IMR-90 (cell line): ENCODE measurements around the gene LHPP. TPM values are rescaled to one million over a fixed set of nuclear protein-coding genes. Genes with fewer than 3 reads are reported as not detected.

Source experiments
- ATAC-seq: fragments of 200-7000 bp; cut with Tn5 transposase; 2 replicates; pipeline ENCODE4 v1.9.1; 2020; ENCODE audit warnings: low read depth, mild to moderate bottlenecking, moderate library complexity
- BruUV-seq: library from RNA; stranded (reverse); fragments of 400-500 nt; replicated peaks from 2 replicates; lab custom pipeline; 2021; lab: Mats Ljungman, UMichigan
- CTCF ChIA-PET: fragments of 300-600 bp; formaldehyde crosslinking; extraction: SDS; loops from one replicate; lab custom pipeline; 2021; ENCODE audit warnings: antibody characterized with exemption; lab: Yijun Ruan, JAX
- POLR2A ChIA-PET: fragments of 300-600 bp; sonication (Branson Sonifier 250); formaldehyde crosslinking; loops from one replicate; lab custom pipeline; 2022; ENCODE audit warnings: antibody characterized with exemption; ENCODE audit not compliant: unreplicated experiment; lab: Charles Lee
- DNase-seq: peaks from one replicate; pipeline ENCODE4 v3.0.0; 2013
- H2AFZ ChIP-seq: replicated peaks from 2 replicates; pipeline ENCODE3; 2013; ENCODE audit warnings: low read length, mild to moderate bottlenecking; ENCODE audit not compliant: poor library complexity
- H2AK5ac ChIP-seq: 2 replicates; pipeline ENCODE4 v1.6.1; 2013; ENCODE audit warnings: low read depth, low read length, inconsistent platforms
- H2AK9ac ChIP-seq: replicated peaks from 2 replicates; pipeline ENCODE3; 2013; ENCODE audit warnings: mild to moderate bottlenecking, low read depth, low read length, moderate library complexity; ENCODE audit not compliant: poor library complexity
- H2BK120ac ChIP-seq: 2 replicates; pipeline ENCODE4 v1.6.1; 2013; ENCODE audit warnings: low read depth, low read length, inconsistent platforms
- H2BK15ac ChIP-seq: 3 replicates; pipeline ENCODE4 v1.6.1; 2013; ENCODE audit warnings: low read depth, low read length, inconsistent platforms
- H2BK20ac ChIP-seq: 2 replicates; pipeline ENCODE4 v1.6.1; 2013; ENCODE audit warnings: low read depth, mild to moderate bottlenecking, inconsistent platforms, low read length, moderate library complexity
- H2BK5ac ChIP-seq: 2 replicates; pipeline ENCODE4 v1.6.1; 2013; ENCODE audit warnings: mild to moderate bottlenecking, low read depth, low read length, inconsistent platforms; ENCODE audit not compliant: poor library complexity, severe bottlenecking
- H3K14ac ChIP-seq: replicated peaks from 2 replicates; pipeline ENCODE4 v1.6.1; 2013; ENCODE audit warnings: low read depth, low read length, inconsistent platforms
- H3K18ac ChIP-seq: 2 replicates; pipeline ENCODE4 v1.6.1; 2013; ENCODE audit warnings: low read depth, low read length, control low read depth
- H3K23ac ChIP-seq: 2 replicates; pipeline ENCODE4 v1.6.1; 2013; ENCODE audit warnings: low read depth, low read length, inconsistent platforms
- H3K27ac ChIP-seq: 2 replicates; pipeline ENCODE4 v1.5.1; 2013; ENCODE audit warnings: mild to moderate bottlenecking, control low read depth, low read length; ENCODE audit not compliant: insufficient read depth
- H3K27me3 ChIP-seq: 2 replicates; pipeline ENCODE4 v1.6.1; 2013; ENCODE audit warnings: low read length; ENCODE audit not compliant: control insufficient read depth, insufficient read depth
- H3K36me3 ChIP-seq: 2 replicates; pipeline ENCODE4 v1.6.1; 2013; ENCODE audit warnings: low read length, mixed read lengths; ENCODE audit not compliant: control insufficient read depth, insufficient read depth
- H3K4ac ChIP-seq: 2 replicates; pipeline ENCODE4 v1.6.1; 2013; ENCODE audit warnings: low read depth, low read length, inconsistent platforms
- H3K4me1 ChIP-seq: 2 replicates; pipeline ENCODE4 v1.6.1; 2013; ENCODE audit warnings: low read length, mixed read lengths; ENCODE audit not compliant: control insufficient read depth, insufficient read depth
- H3K4me2 ChIP-seq: 2 replicates; pipeline ENCODE4 v1.6.1; 2013; ENCODE audit warnings: low read depth, mild to moderate bottlenecking, control low read depth, low read length, moderate library complexity
- H3K4me3 ChIP-seq: 2 replicates; pipeline ENCODE4 v1.5.1; 2013; ENCODE audit warnings: low read depth, mild to moderate bottlenecking, control low read depth, low read length, moderate library complexity; ENCODE audit not compliant: insufficient read depth
- H3K56ac ChIP-seq: 2 replicates; pipeline ENCODE4 v1.6.1; 2013; ENCODE audit warnings: low read length, inconsistent platforms; ENCODE audit not compliant: insufficient read depth; ENCODE audit errors: extremely low read depth
- H3K79me1 ChIP-seq, 2 experiments: 2 replicates each; pipeline ENCODE4 v1.6.1; 2013; ENCODE audit warnings: low read length in 2 of 2, inconsistent platforms in 1 of 2, low read depth in 1 of 2
- H3K9ac ChIP-seq: 2 replicates; pipeline ENCODE4 v1.6.1; 2013; ENCODE audit warnings: low read depth, low read length, control low read depth
- H3K9me1 ChIP-seq: 2 replicates; pipeline ENCODE4 v1.6.1; 2013; ENCODE audit warnings: low read length, inconsistent platforms; ENCODE audit not compliant: insufficient read depth
- H3K9me3 ChIP-seq: 2 replicates; pipeline ENCODE4 v1.6.1; 2013; ENCODE audit warnings: low read length; ENCODE audit not compliant: control insufficient read depth, insufficient read depth
- H4K20me1 ChIP-seq: 2 replicates; pipeline ENCODE4 v1.6.1; 2013; ENCODE audit warnings: low read length, inconsistent platforms; ENCODE audit not compliant: insufficient read depth
- H4K5ac ChIP-seq: 2 replicates; pipeline ENCODE4 v1.6.1; 2013; ENCODE audit warnings: mild to moderate bottlenecking, low read depth, low read length, control low read depth
- H4K8ac ChIP-seq, 2 experiments: 2 replicates each; pipeline ENCODE4 v1.6.1; 2013; ENCODE audit warnings: low read depth in 2 of 2, low read length in 2 of 2, control low read depth in 1 of 2, inconsistent platforms in 1 of 2
- H4K91ac ChIP-seq: 2 replicates; pipeline ENCODE4 v1.6.1; 2013; ENCODE audit warnings: low read depth, low read length, inconsistent platforms; ENCODE audit not compliant: insufficient read depth
- BHLHE40 ChIP-seq: fragments of 150-350 bp; IDR thresholded peaks from 2 replicates; pipeline ENCODE4 v1.6.1; 2016; ENCODE audit warnings: mild to moderate bottlenecking, low read depth, low read length
- CEBPB ChIP-seq: IDR thresholded peaks from 2 replicates; pipeline ENCODE4 v1.6.1; 2012; ENCODE audit warnings: low read depth, low read length, improper control_type of control experiment
- ELK1 ChIP-seq: fragments of 150-350 bp; IDR thresholded peaks from 2 replicates; pipeline ENCODE4 v1.6.1; 2016; ENCODE audit warnings: low read depth, mild to moderate bottlenecking, low read length, moderate library complexity, borderline replicate concordance
- FOS ChIP-seq: fragments of 150-350 bp; IDR thresholded peaks from 2 replicates; pipeline ENCODE4 v1.6.1; 2016; ENCODE audit warnings: low read depth, low read length
- MAZ ChIP-seq: IDR thresholded peaks from 2 replicates; pipeline ENCODE4 v1.6.1; 2012; ENCODE audit warnings: low read depth, mild to moderate bottlenecking, low read length, improper control_type of control experiment, moderate library complexity, borderline replicate concordance
- MXI1 ChIP-seq: IDR thresholded peaks from 2 replicates; pipeline ENCODE4 v1.6.1; 2012; ENCODE audit warnings: low read depth, mild to moderate bottlenecking, low read length, moderate library complexity, borderline replicate concordance
- POLR2A ChIP-seq: IDR thresholded peaks from 2 replicates; pipeline ENCODE4 v1.6.1; 2012; ENCODE audit warnings: mild to moderate bottlenecking, low read depth, low read length
- RCOR1 ChIP-seq: IDR thresholded peaks from 2 replicates; pipeline ENCODE4 v1.6.1; 2012; ENCODE audit warnings: mild to moderate bottlenecking, low read length, improper control_type of control experiment; ENCODE audit not compliant: insufficient replicate concordance
- RFX5 ChIP-seq: IDR thresholded peaks from 2 replicates; pipeline ENCODE4 v1.8.0; 2012; ENCODE audit warnings: low read depth, mild to moderate bottlenecking, low read length, moderate library complexity
- SMC3 ChIP-seq: fragments of 150-350 bp; IDR thresholded peaks from 2 replicates; pipeline ENCODE4 v1.6.1; 2016; ENCODE audit warnings: low read depth, mild to moderate bottlenecking, antibody characterized with exemption, low read length, moderate library complexity
- WGBS, 2 experiments: methylation state at CpG; one replicate each; pipeline versions ENCODE4 v1.1.5 to v1.1.7; 2013; ENCODE audit warnings: missing lambda C conversion rate in 2 of 2; ENCODE audit not compliant: insufficient read length in 1 of 2; ENCODE audit errors: extremely low coverage in 2 of 2; 5-methylcytosine and 5-hydroxymethylcytosine counted together
- dilution Hi-C: fragments of 300-500 bp; cut with HindIII; formaldehyde crosslinking; loops from one replicate; pipeline ENCODE4 v1.14.3; 2018; ENCODE audit warnings: low sequenced_read_pairs; ENCODE audit not compliant: unreplicated experiment
- in situ Hi-C: fragments of 300-500 bp; cut with MboI; formaldehyde crosslinking; loops from 3 replicates; pipeline ENCODE4 v1.14.3; 2019; ENCODE audit warnings: low sequenced_read_pairs, inconsistent platforms, mixed read lengths
- intact Hi-C: fragments of 100-400 bp; cut with micrococcal nuclease; formaldehyde crosslinking; loops from 2 replicates; pipeline ENCODE4 v1.10.0; 2022
- polyA plus RNA-seq, 3 experiments: library from polyadenylated mRNA; depleted of rRNA; stranded (reverse); fragments of >200 nt; gene quantifications; 2 replicates each; pipeline ENCODE4 v1.2.3, GENCODE V29; 2012; ENCODE audit warnings: low replicate concordance in 1 of 3
- total RNA-seq: library from RNA; depleted of rRNA; stranded (reverse); fragments of >200 nt; gene quantifications from 2 replicates; pipeline ENCODE4 v1.2.3, GENCODE V29; 2012
- TF ChIP-seq, protein P1 (sequence below): fragments of 150-350 bp; IDR thresholded peaks from 2 replicates; pipeline ENCODE4 v1.6.1; 2017; ENCODE audit warnings: mild to moderate bottlenecking, antibody characterized with exemption, low read length, low read depth

The LHPP gene
- total and polyA plus RNA-seq, 2 of the 4 experiments (the other 2 are of a cell fraction) = 2.7 to 8.3 TPM

DNA sequence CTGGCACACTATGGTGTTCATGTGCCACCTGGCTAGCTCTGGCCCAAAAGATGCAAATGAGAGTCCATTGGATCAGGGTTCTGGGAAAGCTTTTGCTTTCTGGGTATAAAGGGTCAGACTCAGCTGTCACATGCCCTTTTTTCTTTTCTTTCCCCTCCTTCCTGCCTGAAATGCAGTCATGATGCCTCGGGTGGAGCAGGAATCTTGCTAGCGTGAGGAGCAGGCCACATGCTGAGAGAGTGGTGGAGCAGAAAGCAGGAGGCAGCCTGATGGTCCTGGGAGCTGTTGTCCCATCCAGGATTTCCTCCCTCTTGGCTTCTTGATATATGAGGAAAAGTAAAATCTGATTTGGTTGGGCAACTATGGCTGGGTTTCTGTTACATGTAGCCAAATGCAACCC lies 2.7 kb upstream of the LHPP start:
- Histone ChIP-seq H2BK15ac (no peak overlapping the region), H3K9me1 (0 out of 2 replicates have a peak, but pooled peaks cover 2% of the 10 kb centered on the region), H4K20me1 (no peaks in the 10 kb centered on the region), H3K23ac (no peak overlapping the region), H2BK120ac (no peak overlapping the region), H3K9me3 (no peaks in the 10 kb centered on the region), H3K4ac (no peak overlapping the region), H2BK20ac (no peak overlapping the region), H4K5ac (no peak overlapping the region), H4K91ac (no peak overlapping the region), H2AK5ac (no peak overlapping the region), H2BK5ac (no peak overlapping the region), H3K79me1 (peaks cover 5% of the 10 kb centered on the region in 2 experiments; a peak in 3 of 4 replicates), H3K14ac (no peak overlapping the region), H3K27me3 (peaks cover 28% of the 10 kb centered on the region), H3K9ac (no peak overlapping the region), H3K4me2 (no peak overlapping the region), H2AFZ (no peak overlapping the region), H3K4me3 (no peak overlapping the region), H3K18ac (no peak overlapping the region), H3K27ac (no peak overlapping the region), H3K56ac (no peak overlapping the region), H2AK9ac (no peak overlapping the region), H4K8ac (no peak overlapping the region), H3K4me1 (peaks cover 4% of the 10 kb centered on the region), H3K36me3 (no peaks in the 10 kb centered on the region)
- no peak for TF ChIP-seq ELK1
- TF ChIP-seq, protein P1, sequence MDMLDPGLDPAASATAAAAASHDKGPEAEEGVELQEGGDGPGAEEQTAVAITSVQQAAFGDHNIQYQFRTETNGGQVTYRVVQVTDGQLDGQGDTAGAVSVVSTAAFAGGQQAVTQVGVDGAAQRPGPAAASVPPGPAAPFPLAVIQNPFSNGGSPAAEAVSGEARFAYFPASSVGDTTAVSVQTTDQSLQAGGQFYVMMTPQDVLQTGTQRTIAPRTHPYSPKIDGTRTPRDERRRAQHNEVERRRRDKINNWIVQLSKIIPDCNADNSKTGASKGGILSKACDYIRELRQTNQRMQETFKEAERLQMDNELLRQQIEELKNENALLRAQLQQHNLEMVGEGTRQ = no peak
- no peak for TF ChIP-seq FOS
- no peak for TF ChIP-seq SMC3
- TF ChIP-seq RCOR1 = no peak
- TF ChIP-seq POLR2A = no peak
- TF ChIP-seq MXI1 = no peak
- TF ChIP-seq MAZ = no peak
- no peak for TF ChIP-seq RFX5
- no peak for TF ChIP-seq BHLHE40
- TF ChIP-seq CEBPB = no peak
- WGBS, 2 experiments = no CpG with 5 or more reads among the region's 2 CpGs
- ChIA-PET POLR2A (no interaction called here), CTCF (no interaction called here)
- in situ Hi-C loops (no loop called here), dilution Hi-C loops (no loop called here), intact Hi-C loops (no loop called here)
- ATAC-seq (no peak), DNase-seq (no peak)
- no TSS peak for BruUV-seq
